ENCODE data around the gene ZNF808. TPM values are rescaled to one million over a fixed set of nuclear protein-coding genes. Genes with fewer than 3 reads are reported as not detected.
"Not testable (repeated sequence)": the region's sequence is repeated elsewhere in the genome, so short reads cannot be mapped to it uniquely, and the experiment has no call there.

The ZNF808 gene
- total and polyA plus RNA-seq, 2 donors from 2014 or later: 3.4 to 35.8 TPM

DNA sequence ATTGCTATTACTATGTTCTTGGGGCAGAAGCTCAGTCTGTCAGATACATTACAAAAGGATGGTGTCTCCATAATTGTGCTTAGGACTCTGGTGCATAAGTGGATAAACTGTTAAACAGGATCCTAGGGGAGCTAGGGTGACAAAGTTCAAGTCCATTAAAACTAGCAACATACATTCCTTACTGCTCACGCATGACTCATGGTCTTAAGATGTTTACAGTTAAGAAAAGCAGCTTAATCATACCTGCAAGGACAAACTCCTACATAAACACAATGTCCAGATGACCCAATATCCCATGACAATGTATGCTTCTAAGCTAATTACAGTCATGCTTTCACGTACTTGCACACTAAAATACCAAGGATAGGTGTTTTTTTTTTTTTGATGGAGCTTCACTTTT is 39.1 kb downstream of the ZNF808 start:
- no peaks in the 10 kb centered on the region for H3K27me3 ChIP-seq (ENCODE audit: control insufficient read depth, insufficient read depth, low read length)
- H3K36me3 ChIP-seq (ENCODE audit: control insufficient read depth in 2 of 3, insufficient read depth in 3 of 3, low read length in 3 of 3): peaks cover 0 to 14% (median 3%) of the 10 kb centered on the region in 3 donors
- TF ChIP-seq, protein P1, sequence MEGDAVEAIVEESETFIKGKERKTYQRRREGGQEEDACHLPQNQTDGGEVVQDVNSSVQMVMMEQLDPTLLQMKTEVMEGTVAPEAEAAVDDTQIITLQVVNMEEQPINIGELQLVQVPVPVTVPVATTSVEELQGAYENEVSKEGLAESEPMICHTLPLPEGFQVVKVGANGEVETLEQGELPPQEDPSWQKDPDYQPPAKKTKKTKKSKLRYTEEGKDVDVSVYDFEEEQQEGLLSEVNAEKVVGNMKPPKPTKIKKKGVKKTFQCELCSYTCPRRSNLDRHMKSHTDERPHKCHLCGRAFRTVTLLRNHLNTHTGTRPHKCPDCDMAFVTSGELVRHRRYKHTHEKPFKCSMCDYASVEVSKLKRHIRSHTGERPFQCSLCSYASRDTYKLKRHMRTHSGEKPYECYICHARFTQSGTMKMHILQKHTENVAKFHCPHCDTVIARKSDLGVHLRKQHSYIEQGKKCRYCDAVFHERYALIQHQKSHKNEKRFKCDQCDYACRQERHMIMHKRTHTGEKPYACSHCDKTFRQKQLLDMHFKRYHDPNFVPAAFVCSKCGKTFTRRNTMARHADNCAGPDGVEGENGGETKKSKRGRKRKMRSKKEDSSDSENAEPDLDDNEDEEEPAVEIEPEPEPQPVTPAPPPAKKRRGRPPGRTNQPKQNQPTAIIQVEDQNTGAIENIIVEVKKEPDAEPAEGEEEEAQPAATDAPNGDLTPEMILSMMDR (IDR thresholded peaks at IDR 0.05; ENCODE audit: borderline replicate concordance, extremely low read depth, insufficient read depth): no peak
- H3K9ac ChIP-seq (ENCODE audit: low read length in 3 of 3): no peak overlapping the region
- no peak overlapping the region for H3K4me3 ChIP-seq (ENCODE audit: low read length in 3 of 3)
- FAIRE-seq (no peak), DNase-seq (no peak)
- H3K9me3 ChIP-seq (ENCODE audit: control insufficient read depth in 2 of 3, insufficient read depth in 1 of 3, low read length in 3 of 3): peaks cover 0 to 12% (median 0%) of the 10 kb centered on the region in 3 donors
- H3K4me1 ChIP-seq (ENCODE audit: control insufficient read depth in 2 of 3, insufficient read depth in 2 of 3, low read depth in 1 of 3, low read length in 3 of 3): peaks cover 0 to 3% (median 0%) of the 10 kb centered on the region in 3 donors
- intact Hi-C loops (cut with DNase I): no loop called here
- no peak overlapping the region for H3K27ac ChIP-seq (ENCODE audit: low read depth in 2 of 2, low read length in 2 of 2)

DNA sequence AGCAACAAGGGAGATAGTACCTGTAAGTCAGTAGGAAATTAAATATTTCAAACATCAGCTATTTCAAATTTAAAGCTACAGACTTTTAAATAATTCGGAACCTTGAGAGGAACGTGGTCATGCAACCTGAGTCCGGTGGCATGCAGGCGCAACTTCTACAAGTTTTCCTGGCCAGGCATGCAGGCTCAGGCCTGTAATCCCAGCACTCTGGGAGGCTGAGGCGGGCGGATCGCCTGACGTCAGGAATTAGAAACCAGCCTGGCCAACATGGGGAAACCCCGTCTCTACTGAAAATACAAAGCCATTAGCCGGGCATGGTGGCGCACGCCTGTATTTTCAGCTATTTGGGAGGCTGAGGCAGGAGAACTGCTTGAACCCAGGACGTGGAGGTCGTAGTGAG is 40.5 kb downstream of the ZNF808 start:
- FAIRE-seq (no peak), DNase-seq (no peak)

GRCh38 chr19:52569638-52569999 is 42.2 kb downstream of the ZNF808 start:
- peak; percentile 72 to 88 (median 84) for DNase-seq
- H3K36me3 ChIP-seq (ENCODE audit: control insufficient read depth in 2 of 3, insufficient read depth in 3 of 3, low read length in 3 of 3); FAIRE-seq; H3K27me3 ChIP-seq (ENCODE audit: control insufficient read depth, insufficient read depth, low read length); intact Hi-C loops (cut with DNase I); H3K4me1 ChIP-seq (ENCODE audit: control insufficient read depth in 2 of 3, insufficient read depth in 2 of 3, low read depth in 1 of 3, low read length in 3 of 3); H3K9me3 ChIP-seq (ENCODE audit: control insufficient read depth in 2 of 3, insufficient read depth in 1 of 3, low read length in 3 of 3): not testable (repeated sequence)
- peak overlapping the region; percentile 73 to 100 (median 82) for H3K4me3 ChIP-seq (ENCODE audit: low read length in 3 of 3)
- peak overlapping the region; percentile 76 to 90 for H3K27ac ChIP-seq (ENCODE audit: low read depth in 2 of 2, low read length in 2 of 2)
- H3K9ac ChIP-seq (ENCODE audit: low read length in 3 of 3): peak overlapping the region; percentile 60 to 82 (median 78)

More for the DNA sequence above, 40.5 kb downstream of the ZNF808 start:
- intact Hi-C loops (cut with DNase I): no loop called here
- TF ChIP-seq, protein P1 (IDR thresholded peaks at IDR 0.05; ENCODE audit: borderline replicate concordance, extremely low read depth, insufficient read depth): no peak
- peaks cover 0 to 3% (median 0%) of the 10 kb centered on the region in 3 donors for H3K4me1 ChIP-seq (ENCODE audit: control insufficient read depth in 2 of 3, insufficient read depth in 2 of 3, low read depth in 1 of 3, low read length in 3 of 3)
- peaks cover 0 to 14% (median 3%) of the 10 kb centered on the region in 3 donors for H3K36me3 ChIP-seq (ENCODE audit: control insufficient read depth in 2 of 3, insufficient read depth in 3 of 3, low read length in 3 of 3)
- H3K9me3 ChIP-seq (ENCODE audit: control insufficient read depth in 2 of 3, insufficient read depth in 1 of 3, low read length in 3 of 3): peaks cover 0 to 7% (median 0%) of the 10 kb centered on the region in 3 donors
- no peak overlapping the region for H3K4me3 ChIP-seq (ENCODE audit: low read length in 3 of 3)
- no peak overlapping the region for H3K9ac ChIP-seq (ENCODE audit: low read length in 3 of 3)
- H3K27ac ChIP-seq (ENCODE audit: low read depth in 2 of 2, low read length in 2 of 2): no peak overlapping the region
- no peaks in the 10 kb centered on the region for H3K27me3 ChIP-seq (ENCODE audit: control insufficient read depth, insufficient read depth, low read length)

- Histone ChIP-seq H3K27me3 (ENCODE audit: control insufficient read depth, insufficient read depth, low read length) (no peaks in the 10 kb centered on the region), H3K36me3 (ENCODE audit: control insufficient read depth in 2 of 3, insufficient read depth in 3 of 3, low read length in 3 of 3) (peaks cover 0 to 3% (median 3%) of the 10 kb centered on the region in 3 donors), H3K9ac (ENCODE audit: low read length in 3 of 3) (peak within 1 kb of the TSS; percentile 82 to 95 (median 91)), H3K27ac (ENCODE audit: low read depth in 2 of 2, low read length in 2 of 2) (peak within 1 kb of the TSS; percentile 78 to 90), H3K4me1 (ENCODE audit: control insufficient read depth in 2 of 3, insufficient read depth in 2 of 3, low read depth in 1 of 3, low read length in 3 of 3) (peaks cover 0 to 3% (median 0%) of the 10 kb centered on the region in 3 donors), H3K4me3 (ENCODE audit: low read length in 3 of 3) (peak within 1 kb of the TSS; percentile 86 to 100 (median 92)), H3K9me3 (ENCODE audit: control insufficient read depth in 2 of 3, insufficient read depth in 1 of 3, low read length in 3 of 3) (no peaks in the 10 kb centered on the region)
- FAIRE-seq (peak; percentile 56), DNase-seq (peak; percentile 96 to 98 (median 97))
- intact Hi-C loops (cut with DNase I): no loop called here
- TF ChIP-seq, protein P1 (IDR thresholded peaks at IDR 0.05; ENCODE audit: borderline replicate concordance, extremely low read depth, insufficient read depth): no peak
Measured at GRCh38 chr19:52570000-52570861, 42.8 kb downstream of the ZNF808 start, which contains the start of gene ZNF701. TSS of gene ZNF701 (plus strand) at chr19:52570287. CDS start at chr19:52574148, 3,861 bp downstream.

All from kidney (tissue), 14 donors.